GM18507 (cell line): ENCODE results near the gene COL13A1.

ENCODE experiments used
- DNase-seq: peaks from one replicate; pipeline ENCODE4 v3.0.0; 2011; ENCODE audit warnings: low read depth; ENCODE audit not compliant: insufficient read length; ENCODE audit errors: extremely low spot score
- FAIRE-seq: peaks from 2 replicates; lab custom pipeline; 2011; peaks lifted over from hg19 to GRCh38; lab: Jason Lieb, UNC

The COL13A1 gene

DNA sequence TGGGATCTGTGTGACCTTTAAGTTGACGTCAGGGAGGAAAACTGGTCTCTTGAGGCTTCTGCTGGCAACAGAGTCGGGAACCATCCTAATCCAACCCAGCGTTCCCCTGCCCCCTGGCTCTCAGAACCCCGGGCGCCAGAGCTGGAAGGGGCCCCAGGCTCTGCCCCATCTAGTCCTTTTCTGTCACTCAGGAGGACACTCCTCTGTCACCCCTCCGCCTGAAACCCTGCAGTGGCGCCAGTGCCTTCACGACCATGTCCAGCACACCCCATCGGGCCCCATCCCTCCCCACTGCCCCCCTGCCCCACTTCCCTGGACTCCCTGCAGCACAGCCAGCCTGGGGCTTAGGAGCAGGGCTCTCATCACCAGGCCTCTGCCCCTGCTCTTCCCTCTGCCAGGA lies 39.1 kb downstream of the COL13A1 start:
- no peak for FAIRE-seq
- no peak for DNase-seq

- no peak for DNase-seq
- FAIRE-seq = no peak
Measured at GRCh38 chr10:69842020-69842419, 40.3 kb downstream of the COL13A1 start.

DNA sequence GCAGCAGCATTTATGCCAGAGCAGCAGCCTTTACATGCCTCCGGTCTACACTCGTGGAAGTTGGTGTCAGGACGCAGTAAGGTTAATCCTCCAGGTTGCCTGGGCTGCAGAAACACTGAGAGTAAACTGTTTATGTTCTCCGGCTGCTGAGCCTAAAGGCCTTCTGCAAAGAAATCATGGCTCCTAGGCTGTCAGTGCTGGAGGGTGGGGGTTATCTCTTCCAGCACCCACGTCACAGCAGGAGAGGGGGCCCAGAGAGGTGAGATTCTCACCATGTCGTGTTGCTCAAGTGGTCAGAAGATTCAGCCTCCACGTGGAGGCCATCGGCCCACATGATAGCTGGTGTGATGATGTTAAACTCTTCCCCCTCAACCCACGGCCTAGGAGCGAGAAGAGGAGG lies 41.2 kb downstream of the COL13A1 start:
- DNase-seq = no peak
- no peak for FAIRE-seq

- FAIRE-seq (no peak), DNase-seq (no peak)
Measured at GRCh38 chr10:69843923-69844322, 42.2 kb downstream of the COL13A1 start.

DNA sequence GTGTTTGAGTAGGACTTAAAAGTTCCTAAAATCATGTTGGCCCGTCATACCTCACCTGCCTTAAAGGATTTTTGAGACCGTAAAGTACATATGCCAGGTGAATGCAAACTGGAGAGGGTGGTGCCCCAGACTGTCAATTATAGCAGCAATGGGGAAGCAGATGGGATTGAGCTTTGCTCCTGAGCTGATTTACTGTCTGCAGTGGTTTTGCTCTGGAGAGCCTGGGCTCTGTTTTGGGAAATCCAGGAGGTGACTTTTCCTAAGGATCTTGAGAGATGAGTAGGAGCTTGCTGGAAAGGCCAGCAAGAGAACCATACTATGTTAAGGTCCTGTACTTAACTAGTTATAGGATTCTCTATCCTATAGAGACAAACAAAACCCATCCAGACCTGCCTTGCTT lies 43.0 kb downstream of the COL13A1 start:
- FAIRE-seq (no peak), DNase-seq (no peak)

DNA sequence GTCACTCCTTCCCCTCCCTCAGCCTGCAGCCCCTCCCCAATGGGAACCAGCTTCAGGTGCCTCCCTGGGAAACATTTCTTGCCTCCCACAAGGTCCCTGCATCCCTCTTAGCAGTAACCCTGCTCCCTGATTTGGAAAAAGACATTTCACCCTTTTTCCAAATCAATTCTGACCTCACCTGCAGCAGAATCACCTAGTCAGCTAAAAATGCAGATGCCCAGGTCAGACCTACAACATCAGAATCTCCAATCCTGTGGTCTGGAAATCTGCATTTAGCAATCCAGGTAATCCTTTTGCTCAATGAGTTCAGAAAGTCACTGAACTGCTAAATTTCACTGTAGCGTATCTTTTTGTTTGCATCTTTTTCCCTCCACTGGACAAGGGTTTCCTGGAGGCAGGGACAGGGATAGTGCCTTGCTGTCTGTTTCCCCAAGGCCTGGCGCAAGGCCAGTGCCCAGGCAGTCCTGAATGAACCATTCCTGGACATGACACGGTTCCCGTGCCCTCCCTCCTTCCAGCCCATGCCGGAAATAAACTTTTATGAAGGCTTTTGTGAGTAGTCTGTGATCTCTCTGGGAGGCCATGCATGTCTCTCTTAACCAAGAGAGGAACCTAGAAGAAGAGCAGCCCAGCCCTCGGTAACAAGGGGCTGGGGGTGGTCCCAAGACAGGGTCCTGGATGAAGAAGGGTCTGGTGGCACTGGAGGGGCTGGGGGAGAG lies 44.0 kb downstream of the COL13A1 start:
- FAIRE-seq = no peak
- DNase-seq = no peak

GRCh38 chr10:69846293-69846921 lies 44.7 kb downstream of the COL13A1 start:
- no peak for FAIRE-seq

DNA sequence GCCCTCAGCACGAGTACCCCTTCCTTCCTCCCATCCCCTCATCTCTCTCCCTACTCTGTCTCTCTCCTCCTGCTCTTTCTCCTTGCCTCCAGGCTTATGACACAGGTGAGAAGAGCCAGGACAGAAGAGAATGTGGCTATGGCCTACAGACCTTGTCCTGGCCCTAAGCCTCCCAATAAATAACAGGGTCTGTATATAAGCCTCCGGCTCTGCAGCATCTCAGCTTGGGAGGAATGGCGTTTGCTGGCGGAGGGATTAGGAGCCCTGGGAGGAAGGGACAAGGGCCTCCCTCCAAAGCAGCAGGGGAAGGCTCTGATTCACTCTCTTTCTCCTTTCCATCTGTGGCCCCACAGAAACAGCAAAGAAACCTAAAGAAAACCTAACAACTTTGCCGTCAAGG lies 45.8 kb downstream of the COL13A1 start:
- FAIRE-seq (no peak), DNase-seq (no peak)

More at GRCh38 chr10:69846293-69846921, 44.7 kb downstream of the COL13A1 start:
- no peak for DNase-seq

GRCh38 chr10:69847883-69848282 lies 46.2 kb downstream of the COL13A1 start:
- FAIRE-seq (no peak), DNase-seq (no peak)

DNA sequence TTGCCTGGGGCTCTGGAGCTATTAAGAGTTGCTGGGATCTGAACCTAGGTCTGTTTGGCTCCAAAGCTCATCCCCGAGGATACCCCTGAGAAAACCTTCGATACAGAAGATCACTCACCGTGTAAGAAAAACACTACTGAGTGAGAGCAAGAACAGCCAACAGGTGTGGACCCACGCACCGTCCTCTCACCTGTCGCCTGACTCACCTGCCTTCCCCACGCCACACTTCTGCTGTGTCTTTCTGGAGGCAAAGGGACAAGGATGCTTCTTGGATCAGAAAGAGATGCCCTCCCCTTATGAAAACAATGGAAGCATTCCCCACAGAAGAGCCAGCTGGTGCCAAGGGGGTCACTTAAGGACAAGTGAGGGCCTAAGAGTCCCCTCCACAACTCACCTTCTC lies 46.7 kb downstream of the COL13A1 start:
- FAIRE-seq (no peak), DNase-seq (no peak)

GRCh38 chr10:69849825-69850224 lies 48.1 kb downstream of the COL13A1 start:
- FAIRE-seq (no peak), DNase-seq (no peak)

GRCh38 chr10:69850440-69850839 lies 48.7 kb downstream of the COL13A1 start:
- DNase-seq (no peak), FAIRE-seq (no peak)

DNA sequence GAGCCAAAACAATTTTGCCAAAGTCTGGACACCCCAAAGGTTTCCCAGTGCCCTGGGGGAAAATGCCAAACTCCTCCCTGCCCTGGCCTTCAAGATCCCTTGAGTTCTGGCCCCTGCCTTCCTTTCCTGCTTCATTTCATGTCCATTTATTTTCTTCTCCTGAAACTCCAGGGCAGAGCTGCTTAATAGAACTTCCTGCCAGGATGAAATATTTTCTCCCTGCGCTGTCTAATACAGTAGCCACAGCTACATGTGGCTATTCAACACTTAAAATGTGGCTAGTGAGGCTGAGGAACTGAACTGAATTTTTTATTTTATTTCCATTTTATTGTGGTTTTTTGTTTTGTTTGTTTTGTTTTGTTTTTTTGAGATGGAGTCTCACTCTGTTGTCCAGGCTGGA lies 49.6 kb downstream of the COL13A1 start:
- no peak for FAIRE-seq
- no peak for DNase-seq

DNA sequence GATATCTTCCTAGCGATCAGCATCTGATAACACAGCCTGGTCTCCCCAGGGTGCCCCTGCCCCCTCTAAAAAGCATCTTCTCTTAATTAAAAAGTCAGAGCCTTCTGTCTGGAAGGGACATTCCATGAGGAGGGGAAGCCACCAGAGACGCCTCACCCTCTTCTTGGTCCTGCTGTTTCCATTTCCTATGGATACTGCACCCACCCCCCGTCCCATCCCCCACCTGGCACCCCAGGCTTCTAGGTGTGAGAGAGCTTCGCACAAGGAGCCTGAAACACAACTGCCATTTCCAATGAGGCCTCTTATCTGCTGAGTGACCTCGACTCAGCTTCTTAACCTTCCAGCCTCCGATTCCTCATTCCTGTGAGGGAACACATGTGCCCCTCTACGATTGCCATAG lies 51.4 kb downstream of the COL13A1 start:
- no peak for DNase-seq
- FAIRE-seq = no peak

DNA sequence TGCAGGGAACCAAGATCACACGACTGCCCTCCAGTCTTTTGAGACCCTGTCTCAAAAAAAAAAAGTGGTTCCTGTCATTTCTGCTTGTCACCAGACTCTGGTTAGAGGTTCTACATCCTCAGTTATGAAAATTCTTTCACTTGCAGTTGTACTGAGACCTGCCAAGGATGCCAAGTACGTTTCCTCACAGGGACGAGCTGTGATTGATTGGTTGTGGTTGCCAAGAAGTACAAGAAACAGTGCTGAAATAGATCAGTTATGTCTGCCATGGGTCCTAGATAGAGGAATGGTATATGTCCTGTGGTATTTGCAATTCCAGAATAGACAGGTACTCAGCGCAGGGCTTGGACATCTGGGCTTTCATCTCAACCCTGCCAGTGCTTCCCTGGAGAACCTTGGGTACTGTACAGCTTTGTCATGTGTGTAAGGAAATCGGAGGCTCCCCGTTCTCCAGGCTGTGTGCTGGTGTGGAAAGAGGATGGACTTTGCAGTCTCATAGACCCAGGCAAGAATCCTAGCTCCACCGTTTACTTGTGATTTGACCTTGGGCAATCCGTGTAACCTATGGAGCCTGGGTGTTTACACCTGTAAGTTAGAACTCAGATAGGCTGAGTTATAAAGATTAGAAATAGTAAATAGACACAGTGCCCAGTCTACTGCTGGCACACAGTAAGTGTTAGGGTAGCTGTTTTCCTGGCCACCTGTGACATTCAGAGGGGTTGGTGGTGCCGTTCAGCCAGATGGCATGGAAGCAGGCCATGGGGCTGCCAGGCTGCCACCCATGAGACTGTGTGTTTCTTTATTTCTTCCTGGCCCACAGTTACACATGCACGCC lies 53.0 kb downstream of the COL13A1 start:
- FAIRE-seq (no peak), DNase-seq (no peak)

GRCh38 chr10:69855346-69856111 lies 53.8 kb downstream of the COL13A1 start:
- FAIRE-seq (no peak), DNase-seq (no peak)

GRCh38 chr10:69856601-69857166 lies 55.0 kb downstream of the COL13A1 start:
- DNase-seq (no peak), FAIRE-seq (no peak)

- no peak for DNase-seq
- FAIRE-seq = no peak
Measured at GRCh38 chr10:69858201-69858600, 56.5 kb downstream of the COL13A1 start.

GRCh38 chr10:69860271-69860670 lies 58.6 kb downstream of the COL13A1 start:
- DNase-seq (no peak), FAIRE-seq (no peak)
